Erythroblast (primary cell): ENCODE data around the gene CIC.

ENCODE experiments used
- GATA1 ChIP-seq: IDR thresholded peaks from 2 replicates; pipeline ENCODE4 v1.6.1; 2011; ENCODE audit warnings: low read depth, mild to moderate bottlenecking, control low read depth, low read length, moderate library complexity
- POLR2A ChIP-seq: IDR thresholded peaks from 2 replicates; pipeline ENCODE4 v1.6.1; 2011; ENCODE audit warnings: mild to moderate bottlenecking, low read length

- no peak for TF ChIP-seq POLR2A
- no peak for TF ChIP-seq GATA1
These were observed 6.1 kb downstream of the CIC start for GRCh38 chr19:42275103-42275502.
